GM23338 (cell line): Measurements from ENCODE around the gene PTPRJ.

Experiments
- CREB1 ChIP-seq: fragments of 250-450 bp; sonication (Bioruptor Pico); IDR thresholded peaks from 2 replicates; pipeline ENCODE4 v1.5.0; 2020; ENCODE audit warnings: low read depth, mild to moderate bottlenecking, moderate library complexity
- CTCF ChIP-seq, 2 experiments: fragments of 200-600 bp in 1 of 2; sonication (generic) in 1 of 2; conservative IDR thresholded peaks; 2 replicates each; pipeline versions ENCODE4 v1.5.1 to v1.6.1; 2016 to 2017; ENCODE audit warnings: antibody characterized with exemption in 2 of 2, low read depth in 2 of 2, mild to moderate bottlenecking in 2 of 2, moderate library complexity in 1 of 2
- ETS1 ChIP-seq: IDR thresholded peaks from 2 replicates; pipeline ENCODE4 v1.6.1; 2016; ENCODE audit warnings: antibody characterized with exemption
- EZH2 ChIP-seq: fragments of 200-600 bp; sonication (generic); IDR thresholded peaks from one replicate; pipeline ENCODE4 v1.8.0; 2017; ENCODE audit warnings: antibody characterized with exemption, mild to moderate bottlenecking, low read depth; ENCODE audit not compliant: unreplicated experiment
- EZH2phosphoT487 ChIP-seq: fragments of 200-600 bp; sonication (generic); IDR thresholded peaks from one replicate; pipeline ENCODE4 v1.8.1; 2018; ENCODE audit warnings: antibody characterized with exemption; ENCODE audit not compliant: unreplicated experiment
- JUNB ChIP-seq: IDR thresholded peaks from one replicate; pipeline ENCODE4 v1.6.1; 2016; ENCODE audit warnings: antibody characterized with exemption; ENCODE audit not compliant: unreplicated experiment
- NANOG ChIP-seq: IDR thresholded peaks from 2 replicates; pipeline ENCODE4 v1.6.1; 2016; ENCODE audit warnings: antibody characterized with exemption, borderline replicate concordance
- POLR2AphosphoS5 ChIP-seq: IDR thresholded peaks from 2 replicates; pipeline ENCODE4 v1.6.1; 2016; ENCODE audit warnings: antibody characterized with exemption, low read depth
- REST ChIP-seq: IDR thresholded peaks from one replicate; pipeline ENCODE4 v1.6.1; 2018; ENCODE audit warnings: antibody characterized with exemption; ENCODE audit not compliant: unreplicated experiment
- STAT1 ChIP-seq: IDR thresholded peaks from one replicate; pipeline ENCODE4 v1.6.1; 2016; ENCODE audit warnings: antibody characterized with exemption; ENCODE audit not compliant: unreplicated experiment

- TF ChIP-seq CTCF (conservative IDR thresholded peaks at IDR 0.05; ENCODE audit: low read depth in 2 of 2) (no peak), NANOG (no peak), EZH2 (no peak), STAT1 (no peak), REST (no peak), JUNB (no peak), POLR2AphosphoS5 (no peak), CREB1 (CRISPR knock-in tag) (no peak), EZH2phosphoT487 (no peak), ETS1 (no peak)
These were observed 154.0 kb downstream of the PTPRJ start for GRCh38 chr11:48134221-48134922.
